ACC112 (cell line): ENCODE results near the gene CADPS2.

Experiments used
- H2AFZ ChIP-seq: fragments of 200-600 bp; sonication (generic); one replicate; pipeline ENCODE4 v1.6.0; 2017; ENCODE audit warnings: antibody characterized with exemption, low read length; ENCODE audit not compliant: unreplicated experiment
- H3K27ac ChIP-seq: fragments of 200-600 bp; sonication (generic); 2 replicates; pipeline ENCODE4 v1.5.1; 2014; ENCODE audit warnings: low read depth, mild to moderate bottlenecking, antibody characterized with exemption, low read length, moderate library complexity
- H3K27me3 ChIP-seq: fragments of 200-600 bp; sonication (generic); 2 replicates; pipeline ENCODE4 v1.6.1; 2014; ENCODE audit warnings: mild to moderate bottlenecking, antibody characterized with exemption, low read length, moderate library complexity, mixed read lengths; ENCODE audit not compliant: insufficient read depth
- H3K36me3 ChIP-seq: fragments of 200-600 bp; sonication (generic); 2 replicates; pipeline ENCODE4 v1.6.1; 2016; ENCODE audit warnings: mild to moderate bottlenecking, antibody characterized with exemption, low read length, moderate library complexity, mixed read lengths; ENCODE audit not compliant: insufficient read depth
- H3K4me1 ChIP-seq: fragments of 200-600 bp; sonication (generic); one replicate; pipeline ENCODE4 v1.6.1; 2016; ENCODE audit warnings: low read length, mixed read lengths; ENCODE audit not compliant: insufficient read depth, unreplicated experiment, control insufficient read depth
- H3K4me3 ChIP-seq: fragments of 200-600 bp; sonication (generic); 2 replicates; pipeline ENCODE4 v1.5.1; 2014; ENCODE audit warnings: mild to moderate bottlenecking, low read depth, low read length
- H3K79me2 ChIP-seq: fragments of 200-600 bp; sonication (generic); one replicate; pipeline ENCODE4 v1.6.0; 2016; ENCODE audit warnings: low read length; ENCODE audit not compliant: control insufficient read depth, unreplicated experiment, insufficient read depth

CADPS2 gene

GRCh38 chr7:122584676-122585251, 301.5 kb downstream of the CADPS2 start:
- no peak overlapping the region for H3K4me3 ChIP-seq

GRCh38 chr7:122578350-122578749, 307.9 kb downstream of the CADPS2 start:
- Histone ChIP-seq H3K79me2 (no peaks in the 10 kb centered on the region), H3K27ac (no peak overlapping the region), H3K27me3 (no peaks in the 10 kb centered on the region), H2AFZ (no peak overlapping the region), H3K4me1 (no peaks in the 10 kb centered on the region), H3K36me3 (no peaks in the 10 kb centered on the region), H3K4me3 (no peak overlapping the region)

More at GRCh38 chr7:122584676-122585251, 301.5 kb downstream of the CADPS2 start:
- H3K79me2 ChIP-seq, result no peaks in the 10 kb centered on the region
- no peak overlapping the region for H2AFZ ChIP-seq
- peaks cover 5% of the 10 kb centered on the region for H3K4me1 ChIP-seq
- no peaks in the 10 kb centered on the region for H3K36me3 ChIP-seq
- no peaks in the 10 kb centered on the region for H3K27me3 ChIP-seq
- H3K27ac ChIP-seq, result no peak overlapping the region

- Histone ChIP-seq H3K79me2 (no peaks in the 10 kb centered on the region), H3K27ac (no peak overlapping the region), H3K4me1 (no peaks in the 10 kb centered on the region), H3K4me3 (no peak overlapping the region), H3K27me3 (no peaks in the 10 kb centered on the region), H3K36me3 (no peaks in the 10 kb centered on the region), H2AFZ (no peak overlapping the region)
These were observed 308.7 kb downstream of the CADPS2 start for GRCh38 chr7:122577449-122578003.

GRCh38 chr7:122572706-122573105, 313.6 kb downstream of the CADPS2 start:
- H3K4me3 ChIP-seq, result no peak overlapping the region
- no peak overlapping the region for H3K27ac ChIP-seq
- no peaks in the 10 kb centered on the region for H3K4me1 ChIP-seq
- H3K36me3 ChIP-seq, result no peaks in the 10 kb centered on the region
- H3K27me3 ChIP-seq, result no peaks in the 10 kb centered on the region
- no peak overlapping the region for H2AFZ ChIP-seq
- H3K79me2 ChIP-seq, result no peaks in the 10 kb centered on the region

GRCh38 chr7:122561326-122561725, 324.9 kb downstream of the CADPS2 start:
- Histone ChIP-seq H3K79me2 (no peaks in the 10 kb centered on the region), H2AFZ (no peak overlapping the region), H3K27me3 (no peaks in the 10 kb centered on the region), H3K27ac (no peak overlapping the region), H3K4me1 (no peaks in the 10 kb centered on the region), H3K4me3 (no peak overlapping the region), H3K36me3 (no peaks in the 10 kb centered on the region)

- Histone ChIP-seq H3K4me3 (no peak overlapping the region), H2AFZ (no peak overlapping the region), H3K36me3 (no peaks in the 10 kb centered on the region), H3K27ac (no peak overlapping the region), H3K79me2 (no peaks in the 10 kb centered on the region), H3K4me1 (no peaks in the 10 kb centered on the region), H3K27me3 (no peaks in the 10 kb centered on the region)
These were observed 329.3 kb downstream of the CADPS2 start for GRCh38 chr7:122556873-122557542.

GRCh38 chr7:122556219-122556618, 330.0 kb downstream of the CADPS2 start:
- H3K4me3 ChIP-seq, result no peak overlapping the region

GRCh38 chr7:122553761-122554160, 332.5 kb downstream of the CADPS2 start:
- Histone ChIP-seq H3K4me3 (no peak overlapping the region), H2AFZ (no peak overlapping the region), H3K27me3 (no peaks in the 10 kb centered on the region), H3K27ac (no peak overlapping the region), H3K4me1 (no peaks in the 10 kb centered on the region), H3K36me3 (no peaks in the 10 kb centered on the region), H3K79me2 (no peaks in the 10 kb centered on the region)

More at GRCh38 chr7:122556219-122556618, 330.0 kb downstream of the CADPS2 start:
- no peaks in the 10 kb centered on the region for H3K27me3 ChIP-seq
- H3K27ac ChIP-seq, result no peak overlapping the region
- no peaks in the 10 kb centered on the region for H3K79me2 ChIP-seq
- no peaks in the 10 kb centered on the region for H3K36me3 ChIP-seq
- no peaks in the 10 kb centered on the region for H3K4me1 ChIP-seq
- H2AFZ ChIP-seq, result no peak overlapping the region

GRCh38 chr7:122552769-122553168, 333.5 kb downstream of the CADPS2 start:
- Histone ChIP-seq H3K4me3 (no peak overlapping the region), H3K4me1 (no peaks in the 10 kb centered on the region), H3K27ac (no peak overlapping the region), H3K79me2 (no peaks in the 10 kb centered on the region), H3K27me3 (no peaks in the 10 kb centered on the region), H2AFZ (no peak overlapping the region), H3K36me3 (no peaks in the 10 kb centered on the region)

- Histone ChIP-seq H3K36me3 (no peaks in the 10 kb centered on the region), H3K4me3 (no peak overlapping the region), H3K79me2 (no peaks in the 10 kb centered on the region), H2AFZ (no peak overlapping the region), H3K27me3 (no peaks in the 10 kb centered on the region), H3K4me1 (no peaks in the 10 kb centered on the region), H3K27ac (no peak overlapping the region)
These were observed 335.7 kb downstream of the CADPS2 start for GRCh38 chr7:122550545-122550944.

- no peak overlapping the region for H3K4me3 ChIP-seq
- no peaks in the 10 kb centered on the region for H3K27me3 ChIP-seq
- no peak overlapping the region for H3K27ac ChIP-seq
- no peak overlapping the region for H2AFZ ChIP-seq
- H3K79me2 ChIP-seq, result no peaks in the 10 kb centered on the region
- H3K4me1 ChIP-seq, result no peaks in the 10 kb centered on the region
- no peaks in the 10 kb centered on the region for H3K36me3 ChIP-seq
These were observed 336.7 kb downstream of the CADPS2 start for GRCh38 chr7:122549578-122549977.
